ENCODE measurements around the gene ITPK1.
"Not testable (repeated sequence)": the region's sequence is repeated elsewhere in the genome, so short reads cannot be mapped to it uniquely, and the experiment has no call there.

ITPK1 gene

DNA sequence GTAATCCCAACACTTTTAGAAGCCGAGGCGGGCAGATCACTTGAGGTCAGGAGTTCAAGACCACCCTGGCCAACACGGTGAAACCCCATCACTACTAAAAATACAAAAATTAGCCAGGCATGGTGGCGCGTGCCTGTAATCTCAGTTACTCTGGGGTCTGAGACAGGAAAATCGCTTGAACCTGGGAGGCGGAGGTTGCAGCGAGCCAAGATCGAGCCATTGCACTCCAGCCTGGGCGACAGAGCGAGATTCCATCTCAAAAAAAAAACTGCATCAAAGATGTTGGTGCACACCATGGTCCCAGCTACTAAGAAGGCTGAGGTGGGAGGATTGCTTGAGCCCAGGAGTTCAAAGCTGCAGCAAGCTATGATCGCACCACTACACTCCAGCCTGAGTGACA is 53.7 kb downstream of the ITPK1 start:
- not testable (repeated sequence) for DNase-seq (ENCODE audit: low read depth in 2 of 3, low spot score in 1 of 3)

DNA sequence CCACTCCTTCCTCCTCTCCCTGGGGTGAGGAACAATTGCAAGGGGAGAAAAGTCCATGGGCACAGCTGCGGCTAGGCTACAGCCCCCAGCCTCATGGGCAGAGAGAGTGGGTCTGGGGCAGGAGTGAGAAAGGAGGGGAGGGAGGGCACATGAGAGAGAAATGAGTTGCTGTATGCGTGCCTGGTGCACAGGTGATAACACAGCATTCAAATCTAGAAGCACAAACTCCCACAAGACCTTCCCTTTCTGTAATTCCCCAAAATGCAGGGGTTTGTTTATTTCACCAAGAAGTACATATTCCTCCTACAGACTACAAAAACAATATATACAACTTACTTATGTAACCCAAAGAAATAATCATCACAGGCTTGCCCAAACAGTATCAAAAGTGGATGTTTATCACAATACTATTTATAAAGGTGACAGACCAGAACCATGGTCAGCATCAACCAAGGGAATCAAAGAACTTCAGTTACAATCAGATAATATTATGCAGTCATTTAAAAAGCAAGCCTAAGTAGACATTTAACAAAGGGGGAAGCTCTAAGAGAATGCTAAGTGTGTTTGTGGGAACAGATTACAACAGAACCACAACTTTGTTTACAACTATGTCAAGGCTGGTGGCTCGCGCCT is 54.2 kb downstream of the ITPK1 start:
- DNase-seq (ENCODE audit: low read depth in 2 of 3, low spot score in 1 of 3), result no peak

DNA sequence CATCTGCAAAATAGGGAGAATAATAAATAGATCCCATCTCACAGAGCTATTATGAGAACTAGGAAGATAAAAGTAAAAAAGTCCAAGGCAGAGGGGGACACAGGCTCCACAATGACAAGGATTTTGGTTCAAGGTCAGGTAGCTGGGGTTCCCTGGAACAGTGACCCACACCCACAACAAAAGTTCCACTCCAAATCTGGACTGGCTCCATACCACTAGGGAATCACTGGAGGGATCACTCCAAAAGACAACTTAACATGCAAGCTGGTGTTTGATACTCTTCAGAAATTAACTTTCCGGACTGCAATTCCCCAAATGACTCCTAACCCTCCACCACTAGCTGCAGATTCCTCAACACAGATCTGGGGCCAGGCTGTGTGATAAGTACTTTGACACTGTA is 54.9 kb downstream of the ITPK1 start:
- DNase-seq (ENCODE audit: low read depth in 2 of 3, low spot score in 1 of 3), result no peak

DNA sequence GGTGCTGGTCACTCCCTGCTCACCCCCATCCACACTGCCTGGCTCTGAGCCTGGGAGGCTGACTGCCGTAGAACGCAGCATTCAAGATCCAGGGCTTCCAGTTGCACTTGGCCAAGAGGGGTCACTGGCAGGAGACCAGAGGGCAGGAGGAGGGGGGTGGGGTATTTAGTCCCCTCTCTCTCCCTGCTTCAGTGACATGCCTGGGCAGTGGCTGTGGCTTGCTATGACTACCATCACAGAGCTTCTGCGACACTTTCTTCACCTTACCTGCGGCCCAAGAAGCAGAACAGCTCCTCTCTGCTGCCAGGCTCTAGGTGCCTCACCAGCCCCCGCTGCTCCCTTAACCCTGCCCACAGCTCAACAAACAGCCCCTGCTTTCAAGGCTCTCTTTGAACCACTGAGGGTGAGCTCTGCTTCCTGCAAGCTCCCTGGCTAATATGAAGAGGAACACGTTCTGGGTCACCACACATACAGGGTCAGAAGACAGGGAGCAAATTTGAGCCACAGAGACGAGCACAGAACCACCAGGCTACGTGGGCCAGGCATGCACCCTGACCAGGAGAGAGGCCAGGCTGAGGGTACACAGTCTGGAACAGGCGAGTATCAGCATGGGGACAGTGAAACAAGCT is 55.7 kb downstream of the ITPK1 start:
- no peak for DNase-seq (ENCODE audit: low read depth in 2 of 3, low spot score in 1 of 3)

DNA sequence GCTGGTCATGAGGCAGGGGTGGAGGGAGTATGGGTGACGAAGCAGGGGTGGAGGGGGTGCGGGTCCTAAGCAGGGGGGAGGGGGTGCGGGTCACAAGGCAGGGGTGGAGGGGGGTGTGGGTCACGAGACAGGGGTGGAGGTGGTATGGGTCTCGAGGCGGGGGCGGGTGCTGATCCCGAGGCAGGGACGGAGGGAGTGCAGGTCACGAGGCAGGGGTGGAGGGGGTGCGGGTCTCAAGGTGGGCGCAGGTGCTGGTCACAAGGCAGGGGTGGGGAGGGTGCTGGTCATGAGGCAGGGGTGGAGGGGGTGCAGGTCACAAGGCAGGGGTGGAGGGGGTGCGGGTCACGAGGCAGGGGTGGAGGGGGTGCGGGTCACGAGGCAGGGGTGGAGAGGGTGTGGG is 56.5 kb downstream of the ITPK1 start:
- no peak for DNase-seq (ENCODE audit: low read depth in 2 of 3, low spot score in 1 of 3)

DNA sequence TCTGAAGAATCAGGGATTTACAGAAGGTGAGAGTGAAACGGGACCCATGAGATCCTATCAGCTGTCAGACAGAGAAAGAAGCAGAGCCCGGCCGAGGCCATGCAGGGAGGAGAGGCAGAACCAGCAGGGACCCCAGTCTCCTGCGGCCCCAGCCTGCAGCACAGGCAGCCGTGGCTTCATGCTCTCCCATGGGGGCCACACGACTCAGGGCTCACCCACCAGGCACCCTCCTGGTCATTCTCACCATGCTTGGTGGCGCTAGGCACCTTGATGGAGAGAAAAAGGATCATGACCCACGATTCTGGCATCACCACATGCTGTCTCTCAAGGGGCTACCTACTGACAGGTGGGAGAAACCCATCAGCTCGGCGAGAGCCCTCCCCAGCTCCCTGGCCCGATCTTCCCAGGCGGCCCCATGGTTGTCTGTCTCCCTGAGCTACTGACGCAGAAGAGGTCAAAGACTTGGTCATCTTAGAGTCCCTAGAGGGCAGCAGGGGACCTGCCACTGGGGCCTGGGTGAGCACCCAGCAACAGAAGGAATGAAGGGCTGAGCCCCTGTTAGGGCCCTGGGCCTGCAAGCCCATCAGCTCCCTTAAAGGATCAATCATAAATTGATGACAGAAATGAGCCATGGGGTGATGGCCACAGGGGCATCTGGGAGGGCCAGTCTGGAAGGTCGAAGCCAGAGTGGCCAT is 58.0 kb downstream of the ITPK1 start:
- no peak for DNase-seq (ENCODE audit: low read depth in 2 of 3, low spot score in 1 of 3)

DNA sequence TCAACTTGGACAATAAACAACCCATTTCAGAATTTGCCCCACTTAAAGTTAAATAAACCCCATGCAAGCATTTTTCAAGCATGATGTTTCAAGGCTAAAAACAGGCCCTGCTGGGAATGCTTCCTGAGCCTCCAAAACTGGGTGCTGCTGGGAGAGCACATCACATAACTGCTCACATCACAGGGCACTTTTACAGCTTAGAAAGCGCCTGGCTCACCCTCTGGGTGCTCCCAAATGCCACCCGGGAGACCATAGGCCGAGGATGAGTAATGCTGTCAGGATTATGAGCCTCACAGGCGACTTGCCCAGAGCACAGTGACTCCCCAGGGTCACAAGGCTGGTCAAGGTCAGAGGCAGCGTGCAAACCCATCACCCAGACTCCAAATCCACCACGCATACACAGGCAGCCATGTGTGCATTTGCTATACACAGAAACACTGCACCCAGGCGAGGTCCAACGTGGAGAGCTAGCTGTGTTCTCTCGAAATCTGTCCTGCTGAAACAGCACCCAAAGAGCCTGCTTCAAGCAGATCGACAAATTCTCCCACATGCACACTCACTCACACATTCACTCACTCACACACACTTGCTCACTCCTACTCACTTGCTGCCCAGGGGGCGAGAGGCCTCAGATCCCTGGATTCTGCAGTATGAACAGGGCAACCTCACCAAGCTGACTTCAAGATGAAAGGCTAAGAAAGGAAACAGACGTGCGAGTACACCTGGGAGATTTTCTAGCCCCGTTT is 58.7 kb downstream of the ITPK1 start:
- DNase-seq (ENCODE audit: low read depth in 2 of 3, low spot score in 1 of 3), result no peak

DNA sequence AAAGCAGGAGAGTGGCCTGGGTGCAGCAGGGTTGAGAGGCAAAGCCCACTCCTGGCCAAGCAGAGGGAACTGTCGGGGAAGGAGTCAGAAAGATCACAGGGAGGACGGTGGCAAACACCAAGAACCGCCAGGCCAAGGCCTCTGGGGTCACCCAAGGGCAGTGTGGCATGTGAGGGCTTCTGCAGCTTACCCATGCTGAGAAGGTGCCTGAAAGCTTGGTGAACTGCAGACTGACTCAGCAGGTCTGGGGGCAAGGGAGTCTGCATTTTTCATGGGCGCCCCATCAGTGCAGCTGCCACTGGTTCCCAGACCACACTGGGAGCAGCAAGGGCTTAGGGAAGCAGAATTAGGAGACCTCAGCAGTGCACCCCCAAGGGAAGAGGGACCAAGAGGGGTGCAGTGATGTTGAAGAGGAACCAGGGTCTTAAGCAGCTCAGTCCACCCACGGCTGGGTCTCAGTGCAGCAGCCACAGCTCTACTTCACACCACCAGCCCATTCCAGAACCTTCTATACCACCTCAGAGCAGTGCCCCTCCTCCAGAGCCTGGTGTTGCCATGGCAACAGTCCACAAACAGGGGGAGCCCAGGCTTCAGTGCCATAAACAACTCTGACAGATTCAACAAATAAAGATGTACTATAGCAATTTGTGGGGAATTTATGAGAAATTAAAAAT is 59.4 kb downstream of the ITPK1 start:
- DNase-seq (ENCODE audit: low read depth in 2 of 3, low spot score in 1 of 3), result no peak

DNA sequence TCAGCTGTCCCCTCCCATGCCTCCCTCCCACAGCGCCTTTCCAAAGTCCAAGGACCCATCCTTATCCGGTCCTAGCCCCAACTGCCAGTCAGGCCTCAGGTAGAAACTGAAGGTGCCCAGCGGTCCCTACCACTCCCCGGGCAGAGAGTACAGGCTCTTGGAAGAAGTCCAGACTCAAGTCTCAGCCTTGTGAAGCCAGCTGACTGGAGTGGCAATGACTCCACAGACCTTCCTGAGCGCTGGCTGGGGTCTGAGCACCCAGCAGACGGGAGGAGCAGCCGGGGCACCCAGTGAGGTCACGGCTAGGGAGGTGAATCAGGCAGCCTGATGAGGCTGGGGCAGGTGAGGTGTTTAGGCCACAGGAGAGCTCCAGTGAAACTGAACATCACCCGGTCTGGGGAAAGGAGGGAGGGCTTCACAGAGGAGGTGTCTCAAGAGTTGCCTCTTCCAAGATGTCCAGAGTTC is 60.0 kb downstream of the ITPK1 start:
- no peak for DNase-seq (ENCODE audit: low read depth in 2 of 3, low spot score in 1 of 3)

DNA sequence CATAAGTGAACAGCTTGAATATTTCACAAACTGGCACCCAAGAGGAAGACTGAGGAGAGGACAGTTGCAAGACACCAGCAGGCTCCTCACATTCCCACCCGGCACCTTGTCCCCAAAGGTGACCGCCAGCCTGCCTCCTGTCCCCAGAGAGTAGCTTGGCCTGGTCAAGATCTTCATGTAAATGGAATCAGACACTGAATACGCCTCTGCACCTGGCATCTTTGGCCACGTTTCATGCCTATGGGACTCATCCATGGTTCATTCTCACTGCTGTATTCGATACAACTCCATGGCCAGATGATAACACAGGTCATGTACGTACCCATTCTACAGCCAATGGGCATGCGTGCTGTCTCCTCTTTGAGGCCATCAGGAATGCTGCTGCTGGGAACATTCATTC is 60.8 kb downstream of the ITPK1 start:
- DNase-seq (ENCODE audit: low read depth in 2 of 3, low spot score in 1 of 3), result no peak

DNA sequence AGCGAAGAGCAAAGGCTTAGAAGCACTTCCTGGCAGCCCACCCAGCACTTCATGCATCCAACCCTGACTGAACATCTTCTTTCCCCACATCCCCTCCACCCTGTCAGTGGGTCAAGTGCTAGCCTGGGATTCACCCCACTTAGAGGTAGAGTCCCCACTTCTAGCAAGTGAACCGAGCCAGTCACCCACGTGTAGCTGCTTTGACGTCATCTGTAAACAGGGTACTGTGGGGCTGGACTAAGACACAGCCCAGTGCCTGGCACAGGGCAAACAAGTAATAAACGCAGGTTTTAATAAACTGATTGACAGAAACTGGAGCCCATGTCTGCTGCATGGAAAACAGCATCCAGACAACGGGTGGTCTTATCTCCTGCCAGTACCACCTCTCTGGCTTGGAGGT is 61.7 kb downstream of the ITPK1 start:
- DNase-seq (ENCODE audit: low read depth in 2 of 3, low spot score in 1 of 3), result no peak

DNA sequence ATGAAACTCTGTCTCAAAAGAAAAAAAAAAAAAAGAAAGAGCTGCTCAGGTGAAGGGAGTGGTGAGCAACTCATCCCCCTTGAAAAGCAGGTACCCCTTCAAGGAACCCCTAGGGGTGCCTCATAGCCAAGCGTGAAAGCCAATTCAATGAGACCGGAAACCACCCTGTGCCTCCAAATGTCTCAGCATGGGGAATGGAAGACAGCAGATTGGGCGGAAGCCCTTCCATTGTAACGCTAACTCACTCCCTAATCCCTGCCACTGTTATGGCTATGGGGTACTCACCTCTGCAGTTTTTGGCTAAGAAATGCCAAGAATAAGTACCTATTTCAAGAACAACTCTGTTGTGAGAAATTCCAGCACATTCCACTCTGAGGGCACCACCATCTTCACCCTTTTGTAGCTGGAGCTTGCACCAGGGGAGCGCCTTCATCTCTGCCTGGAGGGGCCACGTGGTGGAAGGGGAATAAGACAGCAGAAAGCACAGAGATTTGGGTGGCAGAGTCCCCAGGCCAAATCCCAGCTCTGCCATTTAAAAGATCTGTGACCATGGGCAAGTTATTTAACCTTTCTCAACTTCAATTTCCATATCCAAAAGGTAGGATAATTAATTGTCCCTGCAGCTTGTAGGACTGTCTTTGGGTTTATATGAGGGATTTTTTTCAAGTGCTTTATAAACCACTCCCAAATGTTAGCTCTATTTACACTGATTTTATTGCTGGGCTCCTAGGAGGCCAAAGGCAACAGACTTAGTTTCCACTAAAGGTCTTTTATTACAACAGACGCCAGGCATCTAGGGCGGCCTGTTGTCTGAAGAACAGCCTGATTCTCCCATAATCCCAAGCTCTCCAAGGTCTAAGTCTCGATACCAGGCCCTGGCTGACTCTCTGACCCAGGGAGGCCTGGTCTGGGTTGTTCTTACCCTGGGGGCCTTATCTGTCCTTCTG is 63.9 kb downstream of the ITPK1 start:
- no peak for DNase-seq (ENCODE audit: low read depth in 2 of 3, low spot score in 1 of 3)

DNA sequence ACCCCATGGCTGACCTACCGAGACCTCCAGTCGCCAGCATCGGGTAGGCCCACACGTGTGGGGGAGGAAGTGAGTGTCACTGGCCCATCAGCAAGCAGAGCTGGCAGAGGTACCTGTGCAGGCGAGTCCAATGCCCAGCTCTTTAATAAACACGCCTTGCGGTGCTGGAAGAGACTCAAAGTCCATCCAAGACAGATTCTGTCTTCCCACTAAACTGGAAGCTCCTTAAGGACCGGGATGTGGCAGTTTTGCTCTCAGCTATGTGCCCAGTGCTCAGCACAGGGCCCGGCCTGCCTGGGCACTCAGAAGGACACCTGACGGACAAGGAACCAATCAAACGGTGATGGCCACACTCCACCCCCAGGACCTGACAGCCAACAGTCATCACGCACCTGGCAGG is 65.0 kb downstream of the ITPK1 start:
- no peak for DNase-seq (ENCODE audit: low read depth in 2 of 3, low spot score in 1 of 3)

DNA sequence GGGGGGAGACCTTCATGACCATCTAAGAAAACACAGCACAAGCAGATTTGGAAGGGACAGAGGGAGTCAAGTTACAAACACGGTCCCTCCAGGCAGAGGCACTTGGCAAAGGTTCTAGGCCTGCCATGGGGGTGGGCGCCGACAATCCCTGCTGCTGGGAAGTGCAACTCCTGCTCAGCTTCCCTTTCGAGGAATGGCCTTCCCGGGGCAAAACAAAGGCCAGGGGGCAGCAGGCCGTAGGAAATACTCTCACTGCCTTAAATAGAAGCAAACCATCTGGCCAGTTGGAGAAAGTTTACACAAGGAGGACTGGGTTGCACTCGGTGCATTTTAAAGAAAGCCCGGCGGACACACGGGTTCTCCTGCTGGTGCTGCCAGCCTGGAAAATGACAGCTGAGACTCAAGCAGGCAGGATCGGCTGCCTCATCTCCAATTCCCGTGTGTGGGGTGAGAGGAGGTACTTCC is 65.8 kb downstream of the ITPK1 start:
- no peak for DNase-seq (ENCODE audit: low read depth in 2 of 3, low spot score in 1 of 3)

DNA sequence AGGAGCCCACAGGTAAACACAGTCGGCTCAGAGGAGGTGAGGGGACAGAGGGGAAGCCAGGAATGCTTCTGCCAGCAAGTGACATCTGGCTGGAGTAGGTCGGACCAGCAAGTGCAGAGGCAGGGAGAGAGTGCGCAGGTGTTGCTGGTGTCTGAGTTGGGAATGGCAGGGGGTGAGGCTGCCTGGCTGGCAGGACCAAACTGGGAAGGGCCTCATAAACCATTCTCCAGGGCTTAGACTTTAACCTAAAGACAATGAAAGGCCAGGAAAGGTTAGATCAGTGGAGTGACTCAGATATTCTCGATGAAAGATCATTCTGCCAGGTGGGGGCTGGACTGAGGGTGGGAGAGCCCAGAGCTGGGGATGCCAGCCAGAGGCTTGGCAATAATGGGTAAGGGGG is 66.4 kb downstream of the ITPK1 start:
- no peak for DNase-seq (ENCODE audit: low read depth in 2 of 3, low spot score in 1 of 3)

DNA sequence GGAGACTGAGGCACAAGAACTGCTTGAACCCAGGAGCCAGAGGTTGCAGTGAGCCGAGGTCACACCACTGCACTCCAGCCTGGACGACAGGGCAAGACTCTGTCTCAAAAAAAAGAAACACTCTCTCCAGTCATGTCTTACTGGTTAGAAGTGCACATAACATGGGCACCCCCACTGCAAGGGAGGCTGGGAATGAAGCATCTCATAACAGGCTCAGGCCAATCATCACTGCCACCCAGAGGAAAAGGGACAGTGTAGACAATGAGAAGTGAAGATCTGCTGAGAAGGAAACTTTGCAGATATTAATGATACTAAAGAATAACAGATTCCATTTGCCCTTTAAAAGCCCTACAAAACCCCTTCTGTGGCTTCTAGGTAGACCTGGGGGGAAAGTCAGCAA is 66.9 kb downstream of the ITPK1 start:
- DNase-seq (ENCODE audit: low read depth in 2 of 3, low spot score in 1 of 3), result no peak

DNA sequence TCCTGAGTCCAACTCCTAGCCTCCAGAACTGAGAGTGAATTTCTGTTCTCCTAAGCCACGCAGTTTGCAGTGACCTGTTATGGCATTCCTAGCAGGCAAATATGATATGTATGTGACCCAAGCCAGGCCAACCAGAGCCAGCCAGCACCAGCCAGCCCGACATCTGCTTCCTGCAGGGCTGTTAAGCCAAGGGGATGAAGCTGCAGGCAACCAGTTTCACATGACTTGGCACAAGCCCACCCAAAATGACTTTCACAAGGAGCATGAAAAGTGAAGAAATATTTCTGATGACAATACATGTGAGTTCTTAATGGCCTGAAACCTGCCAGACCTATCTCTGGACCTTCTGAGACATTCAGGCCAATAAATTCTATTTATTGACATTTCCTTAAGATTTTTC is 68.1 kb downstream of the ITPK1 start:
- no peak for DNase-seq (ENCODE audit: low read depth in 2 of 3, low spot score in 1 of 3)

DNA sequence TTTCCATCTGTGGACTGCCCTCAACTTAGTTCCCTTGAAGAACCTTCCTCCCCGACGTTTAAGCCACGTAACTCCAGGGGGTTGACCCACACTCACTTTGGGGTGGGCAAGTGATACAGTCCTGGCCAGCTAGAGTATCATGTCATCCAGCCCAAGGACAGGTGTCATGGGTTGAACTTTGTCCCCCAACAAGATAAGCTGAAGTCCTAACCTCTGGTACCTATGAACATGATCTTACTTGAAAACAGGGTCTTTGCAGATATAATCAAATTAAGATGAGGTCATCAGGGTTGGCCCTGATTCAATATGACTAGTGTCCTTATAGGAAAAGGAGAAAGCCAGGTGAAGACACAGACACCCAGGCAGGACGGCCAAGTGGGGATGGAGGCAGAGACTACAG is 68.6 kb downstream of the ITPK1 start:
- DNase-seq (ENCODE audit: low read depth in 2 of 3, low spot score in 1 of 3), result no peak

DNA sequence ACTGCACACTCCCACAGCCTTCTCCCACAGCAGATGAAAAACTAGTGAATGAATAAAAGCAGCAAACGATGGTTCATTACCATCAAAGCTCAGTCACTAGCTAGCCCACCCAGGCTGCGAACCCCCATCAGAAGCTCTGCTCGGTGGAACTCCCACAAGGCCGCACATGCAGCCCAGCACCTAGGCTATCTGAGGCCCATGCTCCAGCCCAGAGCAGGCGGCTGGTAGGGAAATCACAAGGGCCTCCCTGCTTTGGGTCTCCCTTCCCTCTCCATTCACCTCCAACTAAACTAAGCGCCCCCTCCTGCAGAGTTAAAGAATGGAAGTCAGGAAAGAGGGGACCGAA is 69.0 kb downstream of the ITPK1 start:
- DNase-seq (ENCODE audit: low read depth in 2 of 3, low spot score in 1 of 3), result no peak

DNA sequence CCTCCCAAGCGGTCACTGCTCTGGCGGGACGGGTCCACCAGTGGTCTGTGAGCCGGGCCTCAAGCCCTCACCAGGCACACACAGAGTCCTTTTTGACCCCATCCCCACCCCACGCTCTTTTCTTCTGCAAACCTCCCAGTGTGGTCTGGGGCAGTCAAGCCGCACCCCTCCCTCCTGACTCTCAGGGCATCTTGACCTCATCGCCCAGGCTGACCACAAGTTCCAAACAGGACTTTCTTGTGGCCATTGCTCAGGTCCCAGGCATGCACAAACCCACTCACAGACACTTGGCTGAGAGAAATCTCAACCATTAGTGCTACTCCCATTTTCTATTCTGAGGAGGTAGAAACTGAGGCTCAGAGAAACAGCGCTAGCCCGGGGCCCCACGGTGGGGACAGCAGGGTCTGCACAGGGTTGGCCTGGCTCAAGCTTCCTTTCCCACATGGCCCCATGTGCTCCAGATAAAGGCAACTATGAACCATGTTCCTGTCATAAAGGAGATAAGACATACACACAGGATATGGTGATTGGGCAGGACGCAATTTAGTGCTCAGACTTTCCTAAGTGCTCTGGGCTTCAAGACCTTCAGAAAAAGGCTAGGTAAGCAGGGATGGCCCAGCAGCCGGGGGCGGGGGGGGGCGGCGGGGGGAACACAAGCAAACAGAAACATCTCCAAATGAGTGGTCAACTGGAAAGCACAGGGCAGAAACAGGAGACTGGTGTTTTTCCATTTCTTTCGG is 69.6 kb downstream of the ITPK1 start:
- no peak for DNase-seq (ENCODE audit: low read depth in 2 of 3, low spot score in 1 of 3)

All from stimulated activated CD4-positive, alpha-beta T cell treated with anti-CD3 and anti-CD28 coated beads, Interleukin-12 subunit alpha, Interleukin-12 subunit beta, amount 100 ng/mL, for 48 hours (primary cell).